T-helper 17 cell (primary cell): ENCODE data around the gene ITGB5. TPM values are rescaled to one million over a fixed set of nuclear protein-coding genes. Genes with fewer than 3 reads are reported as not detected.

Experiments
- ATAC-seq: fragments of 150-1000 bp; cut with Tn5 transposase; 2 replicates; pipeline ENCODE4 v1.10.0; 2021; ENCODE audit warnings: mild to moderate bottlenecking, moderate library complexity
- DNase-seq, 3 donors: peaks; one replicate each; pipeline versions ENCODE4 v3.0.0 to v3.0.0-alpha.2; 2020 to 2021
- H3K9me3 ChIP-seq: one replicate; pipeline ENCODE4 v1.7.0; 2013; ENCODE audit warnings: low read length, mild to moderate bottlenecking; ENCODE audit not compliant: control insufficient read depth, poor library complexity, severe bottlenecking
- H3K27ac Mint-ChIP-seq: one replicate; pipeline ENCODE4 v1.8.0; 2022; ENCODE audit warnings: mild to moderate bottlenecking, moderate library complexity, mixed read lengths
- H3K27me3 Mint-ChIP-seq: one replicate; pipeline ENCODE4 v1.8.0; 2022; ENCODE audit warnings: mixed read lengths
- H3K36me3 Mint-ChIP-seq: one replicate; pipeline ENCODE4 v1.8.0; 2022; ENCODE audit warnings: low read depth, mixed read lengths
- H3K4me1 Mint-ChIP-seq: one replicate; pipeline ENCODE4 v1.8.0; 2022; ENCODE audit warnings: mild to moderate bottlenecking, mixed read lengths
- H3K4me3 Mint-ChIP-seq: one replicate; pipeline ENCODE4 v1.8.0; 2022; ENCODE audit warnings: mild to moderate bottlenecking, moderate library complexity, mixed read lengths
- total RNA-seq, 4 donors: library from RNA in 2 of 4; stranded (reverse) in 2 of 4; gene quantifications; one replicate each; pipeline ENCODE4 v1.2.3 and lab custom pipeline; 2022 to 2026

ITGB5 gene
- total RNA-seq, 2 donors from 2014 or later: 3.1 to 61.3 TPM

- Mint-ChIP-seq H3K4me1 (peaks cover 10% of the 10 kb centered on the region), H3K4me3 (peak overlapping the region; percentile 85), H3K36me3 (peaks cover 5% of the 10 kb centered on the region), H3K27ac (no peak overlapping the region), H3K27me3 (peaks cover 57% of the 10 kb centered on the region)
- no peaks in the 10 kb centered on the region for H3K9me3 ChIP-seq
- ATAC-seq (peak; percentile 77), DNase-seq (peak in 2 of 3 donors; percentile 8 to 12)
These were observed 753 bp downstream of the ITGB5 start for GRCh38 chr3:124886168-124887056.

GRCh38 chr3:124885466-124886167, 1.5 kb downstream of the ITGB5 start:
- ATAC-seq (no peak), DNase-seq (no peak)
- Mint-ChIP-seq H3K4me1 (peaks cover 8% of the 10 kb centered on the region), H3K4me3 (peak overlapping the region; percentile 85), H3K36me3 (peaks cover 3% of the 10 kb centered on the region), H3K27me3 (peaks cover 51% of the 10 kb centered on the region), H3K27ac (no peak overlapping the region)
- H3K9me3 ChIP-seq: no peaks in the 10 kb centered on the region

GRCh38 chr3:124884474-124885101, 2.6 kb downstream of the ITGB5 start:
- no peaks in the 10 kb centered on the region for H3K9me3 ChIP-seq
- H3K27ac Mint-ChIP-seq: no peak overlapping the region
- H3K4me1 Mint-ChIP-seq: peaks cover 6% of the 10 kb centered on the region
- no peak overlapping the region for H3K4me3 Mint-ChIP-seq
- peaks cover 3% of the 10 kb centered on the region for H3K36me3 Mint-ChIP-seq
- DNase-seq: no peak
- peaks cover 48% of the 10 kb centered on the region for H3K27me3 Mint-ChIP-seq
- no peak for ATAC-seq

DNA sequence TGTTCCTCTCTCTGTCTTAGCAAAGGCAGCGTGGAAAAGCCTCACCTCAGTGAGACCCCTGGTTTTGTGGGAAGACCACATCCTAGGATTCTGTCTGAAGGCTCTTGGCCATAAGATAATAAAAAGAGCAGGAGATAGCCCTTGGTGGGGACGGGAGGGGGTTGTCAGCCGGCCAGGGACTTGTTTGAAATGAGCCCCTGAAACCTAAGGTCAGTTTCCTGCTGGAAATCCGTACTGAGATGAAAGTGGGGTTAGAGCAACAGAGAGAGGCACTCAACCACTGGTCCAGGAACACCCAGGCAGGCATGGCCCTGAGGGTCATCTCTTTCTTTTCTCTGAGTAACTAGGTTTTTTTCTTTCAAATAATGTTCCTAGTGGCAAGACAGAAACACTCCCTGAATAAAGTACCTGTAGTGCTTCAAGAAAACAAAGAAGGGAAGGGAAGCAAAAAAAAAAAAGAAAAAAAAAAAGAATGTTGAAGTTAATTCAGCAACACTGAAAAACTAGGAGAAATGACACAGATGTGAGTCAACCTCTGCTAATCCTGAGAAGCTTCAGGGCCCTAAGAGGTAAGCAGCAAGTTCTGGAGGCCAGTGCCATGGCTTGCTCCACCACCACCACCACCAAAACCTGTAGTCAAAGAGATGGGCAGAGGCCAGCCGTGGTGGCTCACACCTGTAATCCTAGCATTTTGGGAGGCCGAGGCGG, 3.2 kb downstream of the ITGB5 start:
- no peak overlapping the region for H3K27ac Mint-ChIP-seq
- no peaks in the 10 kb centered on the region for H3K9me3 ChIP-seq
- H3K27me3 Mint-ChIP-seq: peaks cover 48% of the 10 kb centered on the region
- peaks cover 3% of the 10 kb centered on the region for H3K36me3 Mint-ChIP-seq
- peaks cover 11% of the 10 kb centered on the region for H3K4me1 Mint-ChIP-seq
- ATAC-seq (no peak), DNase-seq (no peak)
- H3K4me3 Mint-ChIP-seq: no peak overlapping the region

GRCh38 chr3:124882816-124883747, 4.1 kb downstream of the ITGB5 start:
- no peak for DNase-seq
- Mint-ChIP-seq H3K4me1 (peaks cover 15% of the 10 kb centered on the region), H3K27me3 (peaks cover 45% of the 10 kb centered on the region), H3K27ac (no peak overlapping the region), H3K36me3 (peaks cover 3% of the 10 kb centered on the region), H3K4me3 (no peak overlapping the region)
- no peak for ATAC-seq
- no peaks in the 10 kb centered on the region for H3K9me3 ChIP-seq

DNA sequence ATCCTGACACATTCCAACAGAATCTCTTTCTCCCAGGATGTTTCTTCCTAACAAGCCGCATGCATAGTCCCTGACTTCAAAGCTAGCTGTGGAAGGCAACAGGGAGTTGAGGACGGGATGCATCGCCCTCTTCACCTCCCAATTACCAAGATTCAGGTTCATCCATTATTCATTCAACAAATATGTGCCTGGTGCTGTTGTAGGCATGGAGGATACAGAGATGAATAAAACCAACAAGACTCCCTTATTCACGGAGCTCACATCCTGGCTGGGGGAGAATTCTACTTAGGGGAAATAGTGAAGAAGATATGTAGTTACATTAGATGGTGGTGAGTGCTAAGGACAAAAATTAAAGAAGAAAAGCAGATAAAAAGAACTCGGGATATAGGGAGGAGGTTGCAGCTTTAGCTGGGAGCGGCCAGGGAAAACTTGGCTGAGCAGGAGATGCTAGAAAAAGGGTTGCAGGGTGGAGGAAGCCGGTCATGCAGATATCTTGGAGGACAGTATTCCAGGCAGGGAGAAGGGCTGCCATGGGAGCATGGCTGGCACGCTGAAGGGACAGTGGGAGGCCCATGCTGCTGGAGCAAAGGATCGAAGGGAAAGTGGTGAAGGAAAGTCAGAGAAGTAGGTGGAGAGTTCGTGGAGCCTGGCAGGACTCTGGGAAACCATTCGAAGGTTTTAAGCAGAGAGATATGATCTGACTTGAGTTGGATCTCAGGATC, 5.0 kb downstream of the ITGB5 start:
- H3K36me3 Mint-ChIP-seq: peaks cover 3% of the 10 kb centered on the region
- H3K4me1 Mint-ChIP-seq: peaks cover 14% of the 10 kb centered on the region
- ATAC-seq (no peak), DNase-seq (no peak)
- no peaks in the 10 kb centered on the region for H3K9me3 ChIP-seq
- peak overlapping the region; percentile 12 for H3K27ac Mint-ChIP-seq
- no peak overlapping the region for H3K4me3 Mint-ChIP-seq
- peaks cover 41% of the 10 kb centered on the region for H3K27me3 Mint-ChIP-seq

GRCh38 chr3:124879337-124879680, 7.9 kb downstream of the ITGB5 start:
- no peak overlapping the region for H3K4me3 Mint-ChIP-seq

GRCh38 chr3:124878561-124879336, 8.4 kb downstream of the ITGB5 start:
- Mint-ChIP-seq H3K27ac (peak overlapping the region; percentile 87), H3K36me3 (peaks cover 3% of the 10 kb centered on the region), H3K27me3 (peaks cover 59% of the 10 kb centered on the region), H3K4me1 (peaks cover 9% of the 10 kb centered on the region), H3K4me3 (no peak overlapping the region)
- DNase-seq (no peak), ATAC-seq (peak; percentile 25)
- H3K9me3 ChIP-seq: no peaks in the 10 kb centered on the region

More at GRCh38 chr3:124879337-124879680, 7.9 kb downstream of the ITGB5 start:
- ATAC-seq (no peak), DNase-seq (no peak)
- Mint-ChIP-seq H3K36me3 (peaks cover 3% of the 10 kb centered on the region), H3K27me3 (peaks cover 60% of the 10 kb centered on the region), H3K4me1 (peaks cover 9% of the 10 kb centered on the region), H3K27ac (peak overlapping the region; percentile 87)
- H3K9me3 ChIP-seq: no peaks in the 10 kb centered on the region

DNA sequence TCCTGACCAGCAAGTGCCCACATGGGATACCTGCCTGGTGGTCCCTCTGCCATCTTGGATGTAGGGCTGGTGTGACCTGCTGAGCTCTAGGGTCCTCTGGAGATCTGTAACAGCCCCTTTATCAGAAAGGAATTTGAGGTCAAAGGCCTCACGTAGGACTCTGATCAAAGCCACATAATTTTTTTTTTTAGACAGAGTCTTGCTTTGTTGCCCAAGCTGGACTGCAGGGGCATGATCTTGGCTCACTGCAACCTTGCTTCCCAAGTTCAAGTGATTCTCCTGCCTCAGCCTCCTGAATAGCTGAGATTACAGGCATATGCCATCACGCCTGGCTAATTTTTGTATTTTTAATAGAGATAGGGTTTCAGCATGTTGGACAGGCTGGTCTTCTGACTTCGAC, 9.5 kb downstream of the ITGB5 start:
- H3K36me3 Mint-ChIP-seq: peaks cover 3% of the 10 kb centered on the region
- H3K4me3 Mint-ChIP-seq: no peak overlapping the region
- DNase-seq: no peak
- no peaks in the 10 kb centered on the region for H3K9me3 ChIP-seq
- peaks cover 9% of the 10 kb centered on the region for H3K4me1 Mint-ChIP-seq
- ATAC-seq: no peak
- peaks cover 57% of the 10 kb centered on the region for H3K27me3 Mint-ChIP-seq
- H3K27ac Mint-ChIP-seq: no peak overlapping the region

DNA sequence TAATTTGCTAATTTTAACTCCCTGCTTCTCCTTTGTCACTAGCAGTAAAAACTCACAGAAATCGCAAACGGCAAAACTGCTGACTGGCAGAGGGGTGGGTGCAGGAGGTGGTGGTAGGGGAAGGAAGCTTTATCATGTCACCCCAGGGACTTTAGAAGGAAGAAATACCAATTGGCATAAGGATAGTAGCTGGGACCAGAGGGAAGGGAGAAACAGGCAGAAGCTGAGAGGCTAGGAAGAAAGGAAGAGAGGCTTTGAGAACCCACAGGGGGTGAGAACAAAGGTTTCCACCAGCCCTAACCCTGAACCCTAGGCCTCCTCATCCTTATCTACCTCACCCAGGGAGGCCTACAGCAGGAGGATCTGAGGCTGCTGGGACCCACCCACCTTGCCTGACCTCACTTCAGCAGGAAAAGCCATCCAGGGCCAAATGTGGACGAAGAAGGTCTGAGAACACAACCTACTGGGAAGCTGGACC, 10.7 kb downstream of the ITGB5 start:
- H3K4me3 Mint-ChIP-seq: no peak overlapping the region
- ATAC-seq: no peak
- H3K27me3 Mint-ChIP-seq: peaks cover 49% of the 10 kb centered on the region
- peaks cover 9% of the 10 kb centered on the region for H3K4me1 Mint-ChIP-seq
- H3K27ac Mint-ChIP-seq: no peak overlapping the region
- no peaks in the 10 kb centered on the region for H3K36me3 Mint-ChIP-seq
- no peak for DNase-seq
- H3K9me3 ChIP-seq: no peaks in the 10 kb centered on the region

GRCh38 chr3:124873226-124873625, 13.9 kb downstream of the ITGB5 start:
- peaks cover 5% of the 10 kb centered on the region for H3K36me3 Mint-ChIP-seq

More at GRCh38 chr3:124873226-124873625, 13.9 kb downstream of the ITGB5 start:
- no peaks in the 10 kb centered on the region for H3K9me3 ChIP-seq
- H3K27ac Mint-ChIP-seq: no peak overlapping the region
- no peak overlapping the region for H3K4me3 Mint-ChIP-seq
- no peaks in the 10 kb centered on the region for H3K4me1 Mint-ChIP-seq
- DNase-seq (no peak), ATAC-seq (no peak)
- peaks cover 51% of the 10 kb centered on the region for H3K27me3 Mint-ChIP-seq
